ENCODE data around the gene NAT8L. TPM values are rescaled to one million over a fixed set of nuclear protein-coding genes. Genes with fewer than 3 reads are reported as not detected.

The NAT8L gene
- total RNA-seq, 1 donor, result 0.09 TPM

GRCh38 chr4:2095236-2096072 is 36.3 kb downstream of the NAT8L start:
- no peak for DNase-seq (ENCODE audit: low read depth)
- TF ChIP-seq CTCF (IDR thresholded peaks at IDR 0.05; ENCODE audit: insufficient read depth, low read length), result no peak
- no peak overlapping the region for H3K4me3 ChIP-seq (ENCODE audit: low read depth, low read length)

GRCh38 chr4:2096073-2096609 is 37.0 kb downstream of the NAT8L start:
- DNase-seq (ENCODE audit: low read depth), result no peak
- TF ChIP-seq CTCF (IDR thresholded peaks at IDR 0.05; ENCODE audit: insufficient read depth, low read length), result no peak
- H3K4me3 ChIP-seq (ENCODE audit: low read depth, low read length), result no peak overlapping the region

- TF ChIP-seq CTCF (IDR thresholded peaks at IDR 0.05; ENCODE audit: insufficient read depth, low read length), result no peak
- DNase-seq (ENCODE audit: low read depth), result peak; percentile 4
- no peak overlapping the region for H3K4me3 ChIP-seq (ENCODE audit: low read depth, low read length)
Measured at GRCh38 chr4:2101346-2102044, 42.4 kb downstream of the NAT8L start.

- TF ChIP-seq CTCF (IDR thresholded peaks at IDR 0.05; ENCODE audit: insufficient read depth, low read length), result no peak
- no peak overlapping the region for H3K4me3 ChIP-seq (ENCODE audit: low read depth, low read length)
- DNase-seq (ENCODE audit: low read depth), result no peak
Measured at GRCh38 chr4:2102045-2102883, 43.1 kb downstream of the NAT8L start.

DNA sequence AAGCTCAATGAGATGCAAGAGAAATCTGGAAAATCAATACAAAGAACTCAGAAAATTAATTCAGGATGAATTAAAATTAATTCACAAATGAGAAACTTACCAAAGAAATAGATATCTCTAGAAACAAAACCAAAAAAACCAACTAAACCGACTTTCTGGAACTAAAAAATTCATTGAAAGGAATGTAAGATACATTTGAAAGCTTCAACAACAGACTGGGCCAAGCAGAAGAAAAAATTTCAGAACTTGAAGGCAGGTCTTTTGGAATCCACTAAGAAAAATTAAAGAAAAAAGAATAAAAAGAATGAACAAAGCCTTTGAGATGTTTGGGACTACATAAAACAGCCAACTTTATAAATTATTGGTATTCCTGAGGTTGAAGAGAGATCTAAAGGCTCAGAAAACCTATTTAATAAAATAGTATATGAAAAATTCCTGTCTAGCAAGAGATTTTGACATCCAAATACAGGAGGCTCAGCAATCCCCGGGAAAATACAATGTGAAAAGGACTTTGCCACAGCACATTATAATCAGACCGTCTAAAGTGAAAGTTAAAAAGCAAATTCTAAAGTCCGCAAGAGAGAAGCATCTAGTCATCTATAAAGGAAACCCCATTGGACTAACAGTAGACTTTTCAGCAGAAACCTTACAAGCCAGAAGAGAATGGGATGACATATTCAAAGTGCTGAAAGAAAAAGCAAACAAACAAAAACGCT is 44.2 kb downstream of the NAT8L start:
- no peak for DNase-seq (ENCODE audit: low read depth)
- TF ChIP-seq CTCF (IDR thresholded peaks at IDR 0.05; ENCODE audit: insufficient read depth, low read length), result no peak
- H3K4me3 ChIP-seq (ENCODE audit: low read depth, low read length), result no peak overlapping the region

All from fibroblast of the aortic adventitia (primary cell).